Bronchial smooth muscle cell (primary cell): ENCODE results near the gene SETDB1. TPM values are rescaled to one million over a fixed set of nuclear protein-coding genes. Genes with fewer than 3 reads are reported as not detected.

ENCODE experiments used
- total RNA-seq: library from RNA; depleted of rRNA; stranded (reverse); fragments of >200 nt; gene quantifications from 2 replicates; pipeline ENCODE4 v1.2.1, GENCODE V29; 2014

SETDB1 gene
- total RNA-seq = 25.7 and 33.0 TPM in 2 replicates

DNA sequence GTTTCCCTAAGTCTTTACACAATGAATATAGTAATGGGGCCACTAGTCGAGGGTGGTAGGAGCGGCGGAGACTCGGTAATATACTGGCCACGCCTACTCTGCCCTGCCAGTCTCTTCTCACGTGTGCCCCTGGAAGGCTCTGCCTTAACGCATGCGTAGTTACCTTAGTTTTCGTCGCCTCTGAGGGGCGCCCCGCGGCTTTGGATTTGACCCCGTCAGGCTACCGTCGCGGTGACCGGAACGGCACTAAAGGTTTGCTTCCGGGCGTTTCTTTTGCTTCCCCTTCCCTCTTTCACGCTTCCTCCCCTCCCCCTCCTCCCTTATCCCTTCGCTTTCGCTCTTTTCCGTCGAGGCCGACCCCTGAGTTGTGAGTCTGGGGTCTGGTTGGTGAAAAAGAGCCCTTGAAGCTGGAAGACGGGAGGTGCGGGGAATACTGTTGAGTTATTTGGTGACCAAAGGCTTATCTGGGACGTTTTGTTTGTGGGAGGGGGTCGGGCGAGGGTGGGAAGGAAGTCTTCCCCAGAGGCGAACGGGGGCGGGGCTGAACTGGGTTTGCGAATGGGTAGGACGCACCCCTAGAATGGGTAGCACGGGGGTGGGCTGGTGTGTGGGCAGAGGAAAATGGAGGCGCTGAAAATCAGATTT is at the start of gene SETDB1:
Gene SETDB1, plus strand, starts transcription at position 267 of the 645 bp plus-strand sequence. CDS start 1,352 bp downstream, outside the sequence.

DNA sequence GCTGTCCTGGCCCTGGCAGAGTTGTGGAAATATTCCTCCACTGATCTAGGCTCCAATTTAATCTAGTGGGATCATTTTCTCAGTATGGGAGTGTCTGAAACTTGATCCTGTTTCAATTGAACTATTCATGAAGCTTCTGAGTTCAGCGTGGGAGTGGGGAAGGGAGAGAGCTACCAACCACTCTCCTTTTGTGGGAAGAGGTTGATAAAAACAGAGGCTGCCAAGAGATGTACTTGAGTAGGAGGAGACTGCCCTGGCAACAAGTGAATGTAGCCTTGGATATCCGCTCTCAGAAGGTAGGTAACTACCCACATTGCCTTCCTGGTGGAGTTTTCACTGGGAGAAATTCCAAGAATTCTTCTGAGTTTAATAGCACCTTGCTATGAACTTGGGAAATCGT is 39.1 kb upstream of the SETDB1 start, which contains the start of gene CTXND2:
Gene CTXND2, plus strand, starts transcription at position 119 of the 400 bp plus-strand sequence. CDS start 25,179 bp downstream, outside the sequence.

DNA sequence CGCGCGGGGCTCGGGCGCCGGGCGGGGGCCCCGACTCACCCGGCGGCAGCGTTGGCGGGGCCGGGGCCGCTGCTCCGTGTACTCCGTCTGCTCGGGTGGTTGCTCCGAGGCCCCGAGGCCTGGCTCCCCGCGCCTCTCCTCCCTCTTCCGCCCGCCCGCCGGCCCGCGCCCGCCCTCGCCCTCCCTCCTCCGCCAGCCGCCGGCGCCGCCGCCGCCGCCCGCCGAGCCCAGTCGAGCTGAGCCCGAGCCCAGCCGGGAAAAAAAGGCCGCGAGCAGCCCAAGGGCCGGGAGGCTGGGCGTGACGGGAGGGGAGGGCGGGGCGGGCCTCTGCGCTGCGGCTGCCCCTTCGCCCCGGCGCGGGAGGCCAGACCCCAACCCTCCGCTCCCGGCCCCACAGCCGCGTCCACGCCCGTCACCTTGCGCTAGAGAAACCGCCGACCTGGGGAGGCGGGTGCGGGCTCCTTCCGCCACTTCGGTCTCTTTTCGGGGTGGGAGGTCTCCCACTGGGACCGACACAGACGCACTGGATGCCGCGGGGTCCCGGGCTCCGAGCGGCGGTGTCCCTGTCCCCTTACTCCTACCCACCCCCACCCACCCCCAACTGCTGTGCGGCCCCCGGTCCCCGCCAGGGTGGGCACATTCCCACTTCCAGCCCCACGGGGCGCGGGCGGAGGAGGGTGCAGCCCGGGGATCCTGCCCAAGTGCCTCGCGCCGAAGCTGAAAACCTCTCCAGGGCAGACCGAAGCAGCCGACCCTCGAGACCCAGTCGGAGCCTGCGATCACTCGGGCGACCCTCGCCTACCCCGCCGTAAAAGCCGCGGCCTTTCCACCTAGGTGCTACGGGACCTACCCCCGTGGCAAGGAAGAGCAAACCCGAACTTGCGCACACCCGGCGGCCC is 48.7 kb downstream of the SETDB1 start, which contains the start of gene CERS2:
Gene CERS2, minus strand, starts transcription at position 256 of the 899 bp plus-strand sequence. CDS start 5,745 bp downstream, outside the sequence.

DNA sequence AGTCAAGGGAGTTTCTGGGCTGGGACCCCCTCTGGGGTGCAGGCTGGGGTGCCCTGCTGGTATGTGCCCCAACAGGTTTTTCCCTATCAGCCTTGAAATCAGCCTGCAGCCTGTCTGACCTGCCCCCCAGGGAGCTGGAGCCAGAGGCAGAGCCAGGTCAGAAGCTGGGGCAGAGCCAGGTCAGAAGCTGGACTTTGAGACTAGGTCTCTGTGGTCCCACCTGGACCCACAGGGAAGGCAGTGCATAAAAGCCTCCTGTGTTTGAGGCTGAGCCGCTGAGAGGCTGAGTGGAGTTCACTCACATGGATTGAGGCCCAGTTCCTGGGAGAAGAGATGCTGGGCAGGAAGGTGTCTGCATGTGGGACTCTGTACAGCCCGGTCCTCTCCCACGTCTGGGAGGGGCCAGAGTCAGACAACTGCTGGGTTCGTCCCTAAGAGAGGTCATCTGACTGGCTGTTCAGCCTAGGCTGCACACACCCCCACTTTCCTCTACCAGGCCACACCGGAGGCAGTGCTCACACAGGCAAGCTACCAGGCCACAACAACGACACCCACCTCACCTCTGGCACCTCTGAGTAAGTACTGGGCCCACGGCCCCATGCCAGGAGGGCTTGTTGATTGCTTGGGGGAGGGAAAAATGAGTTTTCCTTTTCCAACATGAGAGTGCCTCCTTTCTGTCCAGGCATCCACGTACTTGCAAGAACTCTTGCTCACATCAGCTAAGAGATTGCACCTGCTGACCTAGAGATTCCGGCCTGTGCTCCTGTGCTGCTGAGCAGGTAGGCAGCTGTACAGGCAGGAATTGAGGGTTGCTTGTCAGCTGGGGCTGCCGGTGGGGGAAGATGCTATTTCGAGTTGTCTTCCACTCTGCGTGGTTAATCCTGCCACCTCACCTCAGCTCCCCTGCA is 55.9 kb downstream of the SETDB1 start, which contains the start of gene ANXA9:
Gene ANXA9, plus strand, starts transcription at position 488 of the 908 bp plus-strand sequence. CDS start 814 bp downstream, outside the sequence.

DNA sequence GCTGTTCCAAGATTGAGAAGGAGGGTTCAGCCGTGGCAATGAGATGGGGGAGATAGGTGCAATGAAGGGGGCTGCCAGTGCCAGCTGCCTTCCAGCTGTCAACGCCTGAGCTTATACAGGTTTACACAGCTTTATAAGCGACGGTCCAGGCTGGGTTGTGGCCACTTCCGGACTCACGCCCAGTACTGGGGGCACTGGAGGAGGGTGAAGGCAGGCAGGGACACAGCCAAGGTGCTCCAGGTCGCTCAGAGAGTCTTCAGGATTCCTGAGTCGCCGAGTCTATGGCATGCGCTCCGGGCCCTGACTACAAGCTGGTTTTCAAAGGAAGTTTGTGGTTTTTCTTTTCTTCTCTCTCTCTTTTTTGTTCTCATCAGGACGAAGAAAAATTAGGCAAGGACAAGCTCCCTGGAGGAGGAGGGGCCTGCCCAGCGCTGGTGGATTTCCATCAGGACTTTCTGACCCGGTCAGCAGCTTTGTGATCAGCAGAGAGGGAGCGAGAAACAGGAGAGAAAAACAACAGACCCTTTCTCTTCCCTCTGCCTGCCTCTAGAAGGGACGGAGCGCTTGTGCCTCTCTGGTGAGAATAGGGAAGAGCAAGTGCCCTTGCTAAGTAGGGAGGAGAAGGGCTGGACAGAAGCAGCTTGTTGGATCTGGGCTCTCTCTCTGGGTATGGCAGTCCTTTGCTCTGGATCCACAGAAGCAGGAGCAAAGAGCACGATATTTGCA is 80.3 kb downstream of the SETDB1 start, which contains the start of gene MINDY1:
Gene MINDY1, minus strand, starts transcription at position 576 of the 726 bp plus-strand sequence. CDS start 4,285 bp downstream, outside the sequence.

DNA sequence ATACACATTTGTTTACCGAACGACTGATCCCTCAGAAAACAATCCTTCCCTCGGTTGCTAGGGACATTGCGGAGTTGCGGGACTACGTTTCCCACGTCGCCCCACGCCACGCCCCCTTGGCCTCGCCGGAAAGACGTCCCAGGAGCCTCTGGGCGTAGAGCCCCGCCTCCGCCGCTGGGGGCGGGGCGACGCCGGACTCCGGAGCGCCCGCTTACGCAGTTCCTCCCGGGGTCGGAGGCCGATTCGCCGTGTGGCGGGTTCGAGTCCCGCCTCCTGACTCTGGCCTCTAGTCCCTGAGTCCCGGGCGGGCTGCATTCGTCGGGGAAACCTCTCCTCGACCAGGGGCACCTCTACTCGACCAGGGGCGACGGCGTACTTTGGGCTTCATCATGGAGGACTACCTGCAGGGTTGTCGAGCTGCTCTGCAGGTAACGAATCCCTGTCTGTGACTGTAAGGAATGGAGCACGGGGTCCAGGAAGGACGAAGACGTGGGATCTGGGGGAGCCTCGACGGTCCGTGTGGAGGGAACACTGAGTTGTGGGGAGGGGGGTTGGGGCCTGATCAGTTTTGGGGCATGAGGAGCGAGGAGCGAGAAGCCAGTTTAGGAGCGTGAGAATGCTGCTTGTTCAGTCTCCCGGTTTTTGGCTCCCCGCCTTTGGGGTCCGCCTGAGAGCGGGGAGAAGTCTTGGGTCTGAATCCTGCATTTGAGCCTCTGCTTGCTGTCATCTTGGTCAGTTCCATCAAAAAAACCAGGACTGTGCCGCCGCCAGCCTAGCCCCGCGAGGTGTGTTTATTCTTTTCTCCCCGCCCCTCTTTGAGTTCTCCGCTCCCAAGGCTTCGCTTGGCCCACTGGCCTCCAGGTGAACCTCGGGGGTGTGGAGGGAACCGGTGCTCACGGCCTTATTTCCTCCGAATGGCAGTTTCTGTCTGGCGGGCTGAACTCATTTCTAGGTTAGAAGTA is 82.4 kb downstream of the SETDB1 start, which contains the start of gene PRUNE1:
Gene PRUNE1, plus strand, starts transcription at position 206 of the 962 bp plus-strand sequence. Its CDS starts 184 bp downstream, at position 390.

Other genes with a start within 250 kb of the SETDB1 start
- gene GOLPH3L, start 229.2 kb upstream of the SETDB1 start, total RNA-seq = 6.5 and 11.7 TPM in 2 replicates
- 0.16 TPM in 1 of 2 replicates, not detected in the other for gene HORMAD1, start 205.5 kb upstream of the SETDB1 start, total RNA-seq
- gene CTSS, start 160.6 kb upstream of the SETDB1 start, total RNA-seq = 4.0 and 9.0 TPM in 2 replicates
- gene CTSK, start 118.1 kb upstream of the SETDB1 start, total RNA-seq = 176 and 280 TPM in 2 replicates
- gene ARNT, start 49.8 kb upstream of the SETDB1 start, total RNA-seq = 32.4 and 33.3 TPM in 2 replicates
- 0.16 TPM in 1 of 2 replicates, not detected in the other for gene CTXND2, start 39.2 kb upstream of the SETDB1 start, total RNA-seq
- 86.2 and 93.6 TPM in 2 replicates for gene CERS2, start 48.5 kb downstream of the SETDB1 start, total RNA-seq
- gene ANXA9, start 55.9 kb downstream of the SETDB1 start, total RNA-seq = 0.63 TPM in 1 of 2 replicates, not detected in the other
- gene MINDY1, start 80.5 kb downstream of the SETDB1 start, total RNA-seq = 11.3 and 21.5 TPM in 2 replicates
- gene PRUNE1, start 82.1 kb downstream of the SETDB1 start, total RNA-seq = 3.2 and 5.5 TPM in 2 replicates
- gene BNIPL, start 110.2 kb downstream of the SETDB1 start, total RNA-seq = 0.16 and 0.26 TPM in 2 replicates
- gene C1orf56, start 121.4 kb downstream of the SETDB1 start, total RNA-seq = 1.0 and 1.4 TPM in 2 replicates
- 23.6 and 24.7 TPM in 2 replicates for gene CDC42SE1, start 133.3 kb downstream of the SETDB1 start, total RNA-seq
- gene MLLT11, start 134.0 kb downstream of the SETDB1 start, total RNA-seq = 1.5 and 2.7 TPM in 2 replicates
- gene GABPB2, start 144.4 kb downstream of the SETDB1 start, total RNA-seq = 15.3 and 28.5 TPM in 2 replicates
- 0.63 and 1.7 TPM in 2 replicates for gene SEMA6C, start 220.3 kb downstream of the SETDB1 start, total RNA-seq
- not detected in 2 replicates for gene TNFAIP8L2, start 230.3 kb downstream of the SETDB1 start, total RNA-seq
- gene LYSMD1, start 239.5 kb downstream of the SETDB1 start, total RNA-seq = 5.0 and 6.8 TPM in 2 replicates
- gene SCNM1, start 239.8 kb downstream of the SETDB1 start, total RNA-seq = 21.8 and 22.8 TPM in 2 replicates
- not detected in 2 replicates for gene TMOD4, start 249.6 kb downstream of the SETDB1 start, total RNA-seq